DOHH2 (cell line): ENCODE measurements around the gene POLR2J.
A peak's percentile ranks its signal among the peaks of the same experiment; 100 is the strongest.

Experiments
- H3F3A ChIP-seq: fragments of 200-600 bp; sonication (generic), shearing (Covaris generic); 2 replicates; pipeline ENCODE4 v1.6.0; 2016; ENCODE audit warnings: antibody characterized with exemption, mild to moderate bottlenecking; ENCODE audit not compliant: control insufficient read depth, insufficient read depth
- H3K27ac ChIP-seq: fragments of 200-600 bp; sonication (generic); 2 replicates; pipeline ENCODE4 v1.5.1; 2014; ENCODE audit warnings: low read depth, mild to moderate bottlenecking, low read length, moderate library complexity
- H3K27me3 ChIP-seq: fragments of 200-600 bp; sonication (generic); 2 replicates; pipeline ENCODE4 v1.6.1; 2014; ENCODE audit warnings: mild to moderate bottlenecking, low read length, mixed read lengths; ENCODE audit not compliant: control insufficient read depth
- H3K36me3 ChIP-seq: fragments of 200-600 bp; sonication (generic); 2 replicates; pipeline ENCODE4 v1.6.1; 2014; ENCODE audit warnings: mild to moderate bottlenecking, low read length, moderate library complexity, mixed read lengths; ENCODE audit not compliant: control insufficient read depth
- H3K4me1 ChIP-seq: fragments of 200-600 bp; sonication (generic); 2 replicates; pipeline ENCODE4 v1.6.1; 2014; ENCODE audit warnings: mild to moderate bottlenecking, low read length, mixed read lengths; ENCODE audit not compliant: control insufficient read depth
- H3K4me2 ChIP-seq: fragments of 200-600 bp; sonication (generic); 2 replicates; pipeline ENCODE4 v1.6.0; 2014; ENCODE audit warnings: mild to moderate bottlenecking, low read length, moderate library complexity
- H3K4me3 ChIP-seq: fragments of 200-600 bp; sonication (generic); 2 replicates; pipeline ENCODE4 v1.5.1; 2014; ENCODE audit warnings: mild to moderate bottlenecking, low read length, mixed read lengths
- H3K79me2 ChIP-seq: fragments of 200-600 bp; sonication (generic); 2 replicates; pipeline ENCODE4 v1.6.1; 2014; ENCODE audit warnings: mild to moderate bottlenecking, low read length, mixed read lengths; ENCODE audit not compliant: control insufficient read depth
- H3K9me2 ChIP-seq: fragments of 200-600 bp; sonication (generic); replicated peaks from 2 replicates; pipeline ENCODE4 v1.6.1; 2014; ENCODE audit warnings: mild to moderate bottlenecking, low read length, mixed read lengths; ENCODE audit not compliant: control insufficient read depth
- H3K9me3 ChIP-seq: fragments of 200-600 bp; sonication (generic); 2 replicates; pipeline ENCODE4 v1.6.1; 2014; ENCODE audit warnings: antibody characterized with exemption, low read length, mixed read lengths; ENCODE audit not compliant: control insufficient read depth, insufficient read depth
- H4K20me1 ChIP-seq: fragments of 200-600 bp; sonication (generic); 2 replicates; pipeline ENCODE4 v1.6.0; 2014; ENCODE audit warnings: low read depth, mild to moderate bottlenecking, antibody characterized with exemption, low read length, moderate library complexity; ENCODE audit not compliant: control insufficient read depth, insufficient read depth
- EZH2phosphoT487 ChIP-seq: fragments of 200-600 bp; sonication (generic); IDR thresholded peaks from 2 replicates; pipeline ENCODE4 v1.6.1; 2017; ENCODE audit warnings: borderline replicate concordance, mild to moderate bottlenecking, antibody characterized with exemption, low read length, moderate library complexity, mixed read lengths
- TF ChIP-seq, protein P1 (sequence below): fragments of 200-600 bp; sonication (generic); IDR thresholded peaks from one replicate; pipeline ENCODE4 v1.5.1; 2014; ENCODE audit warnings: antibody characterized with exemption, mild to moderate bottlenecking, low read depth, low read length; ENCODE audit not compliant: poor library complexity, severe bottlenecking

Gene POLR2J

DNA sequence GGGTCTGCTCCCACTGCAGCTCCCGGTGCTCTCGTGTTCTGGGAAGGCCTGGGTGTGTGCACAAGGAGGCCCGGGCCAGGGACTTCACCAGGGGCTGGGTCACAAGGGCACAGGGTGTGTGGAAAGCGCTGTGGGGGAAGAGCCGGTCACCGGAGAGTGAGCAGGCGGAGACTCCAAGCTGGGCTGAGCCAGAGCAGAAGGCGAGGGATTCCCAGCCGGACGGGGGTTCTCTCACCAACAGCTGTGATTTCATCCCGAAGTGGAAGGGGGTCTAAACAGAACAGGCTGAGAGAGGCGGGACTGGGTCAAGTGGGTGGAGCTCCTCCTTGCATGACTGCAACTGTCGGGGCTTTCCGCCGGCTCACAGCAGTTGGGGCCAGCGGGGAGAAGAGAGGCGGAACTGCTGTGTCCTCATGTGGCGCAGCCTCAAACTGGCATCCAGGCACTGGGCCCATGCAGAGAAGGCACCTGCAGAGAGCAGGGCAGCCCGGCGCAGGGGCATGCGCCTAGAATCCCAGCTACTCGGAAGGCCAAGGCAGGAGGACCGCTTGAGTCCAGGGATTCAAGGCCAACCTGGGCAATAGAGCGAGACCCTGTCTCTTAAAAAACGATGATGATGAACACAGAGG lies 53.0 kb downstream of the POLR2J start:
- Histone ChIP-seq H3F3A (peaks cover 53% of the 10 kb centered on the region), H3K4me2 (peak overlapping the region; percentile 75), H4K20me1 (no peaks in the 10 kb centered on the region), H3K9me2 (no peaks in the 10 kb centered on the region), H3K27me3 (no peaks in the 10 kb centered on the region), H3K79me2 (peaks cover 29% of the 10 kb centered on the region), H3K4me3 (peak overlapping the region; percentile 73), H3K9me3 (no peaks in the 10 kb centered on the region), H3K27ac (peak overlapping the region; percentile 97), H3K4me1 (peaks cover 91% of the 10 kb centered on the region), H3K36me3 (peaks cover 62% of the 10 kb centered on the region)
- TF ChIP-seq EZH2phosphoT487 = no peak
- TF ChIP-seq, protein P1, sequence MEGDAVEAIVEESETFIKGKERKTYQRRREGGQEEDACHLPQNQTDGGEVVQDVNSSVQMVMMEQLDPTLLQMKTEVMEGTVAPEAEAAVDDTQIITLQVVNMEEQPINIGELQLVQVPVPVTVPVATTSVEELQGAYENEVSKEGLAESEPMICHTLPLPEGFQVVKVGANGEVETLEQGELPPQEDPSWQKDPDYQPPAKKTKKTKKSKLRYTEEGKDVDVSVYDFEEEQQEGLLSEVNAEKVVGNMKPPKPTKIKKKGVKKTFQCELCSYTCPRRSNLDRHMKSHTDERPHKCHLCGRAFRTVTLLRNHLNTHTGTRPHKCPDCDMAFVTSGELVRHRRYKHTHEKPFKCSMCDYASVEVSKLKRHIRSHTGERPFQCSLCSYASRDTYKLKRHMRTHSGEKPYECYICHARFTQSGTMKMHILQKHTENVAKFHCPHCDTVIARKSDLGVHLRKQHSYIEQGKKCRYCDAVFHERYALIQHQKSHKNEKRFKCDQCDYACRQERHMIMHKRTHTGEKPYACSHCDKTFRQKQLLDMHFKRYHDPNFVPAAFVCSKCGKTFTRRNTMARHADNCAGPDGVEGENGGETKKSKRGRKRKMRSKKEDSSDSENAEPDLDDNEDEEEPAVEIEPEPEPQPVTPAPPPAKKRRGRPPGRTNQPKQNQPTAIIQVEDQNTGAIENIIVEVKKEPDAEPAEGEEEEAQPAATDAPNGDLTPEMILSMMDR = no peak

DNA sequence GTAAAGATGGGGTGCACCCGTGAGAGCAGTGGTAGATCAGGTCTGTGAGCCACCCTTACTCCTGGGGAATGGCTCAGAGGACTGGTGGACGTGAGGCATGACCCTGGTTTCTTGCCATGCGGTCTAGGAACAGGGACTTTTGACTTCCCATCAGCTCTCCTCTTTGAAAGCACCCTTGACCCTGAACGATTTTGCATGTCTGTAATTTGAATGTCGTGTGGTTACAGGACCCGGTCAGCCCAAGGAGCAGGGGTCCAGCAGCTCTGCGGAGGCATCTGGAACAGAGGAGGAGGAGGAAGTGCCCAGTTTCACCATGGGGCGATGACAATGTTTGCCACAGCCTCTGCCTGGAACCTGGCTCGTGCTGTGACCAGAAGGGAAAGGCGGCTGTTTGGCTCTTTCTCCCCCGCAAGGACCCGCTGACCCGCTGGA lies 53.9 kb downstream of the POLR2J start:
- peaks cover 91% of the 10 kb centered on the region for H3K4me1 ChIP-seq
- peak overlapping the region; percentile 75 for H3K4me2 ChIP-seq
- TF ChIP-seq, protein P1 = no peak
- TF ChIP-seq EZH2phosphoT487 = no peak
- H4K20me1 ChIP-seq = no peaks in the 10 kb centered on the region
- H3K27me3 ChIP-seq = no peaks in the 10 kb centered on the region
- peak overlapping the region; percentile 73 for H3K4me3 ChIP-seq
- H3K36me3 ChIP-seq = peaks cover 71% of the 10 kb centered on the region
- peak overlapping the region; percentile 97 for H3K27ac ChIP-seq
- no peaks in the 10 kb centered on the region for H3K9me3 ChIP-seq
- no peaks in the 10 kb centered on the region for H3K9me2 ChIP-seq
- H3F3A ChIP-seq = peaks cover 57% of the 10 kb centered on the region
- H3K79me2 ChIP-seq = peaks cover 34% of the 10 kb centered on the region

DNA sequence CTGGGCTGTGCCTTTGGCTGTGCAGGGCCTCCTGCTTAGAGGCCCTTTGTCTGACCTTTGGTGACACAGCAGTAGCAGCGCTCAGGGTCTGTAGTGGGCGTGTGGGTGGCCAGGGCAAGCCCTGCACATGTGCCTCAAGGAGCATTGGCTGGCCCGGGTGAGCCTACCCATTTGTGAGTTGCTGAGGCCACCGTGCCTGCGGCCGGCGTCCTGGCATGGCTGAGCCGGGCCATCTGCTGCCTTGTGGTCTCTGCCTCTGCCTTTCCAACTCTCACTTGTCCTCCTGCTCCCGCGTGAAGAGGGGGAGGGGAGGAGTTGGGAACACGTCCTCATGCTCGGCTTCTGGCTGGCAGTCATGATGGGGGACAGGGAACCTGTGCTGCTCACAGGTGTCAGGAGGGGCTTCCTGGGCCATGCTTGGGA lies 54.6 kb downstream of the POLR2J start:
- Histone ChIP-seq H4K20me1 (no peaks in the 10 kb centered on the region), H3K27ac (peak overlapping the region; percentile 97), H3K4me3 (peak overlapping the region; percentile 73), H3K9me2 (no peaks in the 10 kb centered on the region), H3K36me3 (peaks cover 78% of the 10 kb centered on the region), H3K4me2 (peak overlapping the region; percentile 75), H3K4me1 (peaks cover 91% of the 10 kb centered on the region), H3K79me2 (peaks cover 38% of the 10 kb centered on the region), H3K27me3 (no peaks in the 10 kb centered on the region), H3K9me3 (no peaks in the 10 kb centered on the region), H3F3A (peaks cover 61% of the 10 kb centered on the region)
- TF ChIP-seq, protein P1 = no peak
- TF ChIP-seq EZH2phosphoT487 = no peak
